DND-41 (cell line): ENCODE results near the gene RALGPS2.

ENCODE experiments used
- EZH2 ChIP-seq: IDR thresholded peaks from 3 replicates; pipeline ENCODE4 v1.6.1; 2012; ENCODE audit warnings: borderline replicate concordance, low read depth, mild to moderate bottlenecking, moderate library complexity, low read length, inconsistent platforms; ENCODE audit not compliant: severe bottlenecking
- TF ChIP-seq, protein P1 (sequence below): IDR thresholded peaks from 2 replicates; pipeline ENCODE4 v1.5.1; 2012; ENCODE audit warnings: borderline replicate concordance, low read length, moderate library complexity, mild to moderate bottlenecking; ENCODE audit not compliant: poor library complexity, severe bottlenecking; ENCODE audit errors: extremely low read depth

GRCh38 chr1:178918308-178918707 is 193.3 kb downstream of the RALGPS2 start:
- TF ChIP-seq, protein P1, sequence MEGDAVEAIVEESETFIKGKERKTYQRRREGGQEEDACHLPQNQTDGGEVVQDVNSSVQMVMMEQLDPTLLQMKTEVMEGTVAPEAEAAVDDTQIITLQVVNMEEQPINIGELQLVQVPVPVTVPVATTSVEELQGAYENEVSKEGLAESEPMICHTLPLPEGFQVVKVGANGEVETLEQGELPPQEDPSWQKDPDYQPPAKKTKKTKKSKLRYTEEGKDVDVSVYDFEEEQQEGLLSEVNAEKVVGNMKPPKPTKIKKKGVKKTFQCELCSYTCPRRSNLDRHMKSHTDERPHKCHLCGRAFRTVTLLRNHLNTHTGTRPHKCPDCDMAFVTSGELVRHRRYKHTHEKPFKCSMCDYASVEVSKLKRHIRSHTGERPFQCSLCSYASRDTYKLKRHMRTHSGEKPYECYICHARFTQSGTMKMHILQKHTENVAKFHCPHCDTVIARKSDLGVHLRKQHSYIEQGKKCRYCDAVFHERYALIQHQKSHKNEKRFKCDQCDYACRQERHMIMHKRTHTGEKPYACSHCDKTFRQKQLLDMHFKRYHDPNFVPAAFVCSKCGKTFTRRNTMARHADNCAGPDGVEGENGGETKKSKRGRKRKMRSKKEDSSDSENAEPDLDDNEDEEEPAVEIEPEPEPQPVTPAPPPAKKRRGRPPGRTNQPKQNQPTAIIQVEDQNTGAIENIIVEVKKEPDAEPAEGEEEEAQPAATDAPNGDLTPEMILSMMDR: no peak
- no peak for TF ChIP-seq EZH2
